ENCODE measurements around the gene ARPC5. TPM values are rescaled to one million over a fixed set of nuclear protein-coding genes. Genes with fewer than 3 reads are reported as not detected.

Gene ARPC5
- total RNA-seq, 3 donors from 2014 or later (not counting 1 experiment from before 2014, with no cell fraction given) = 103 to 120 (median 113) TPM

GRCh38 chr1:183611021-183611420 lies 24.6 kb downstream of the ARPC5 start:
- H3K27me3 Mint-ChIP-seq (ENCODE audit: low read depth in 2 of 2) = peaks cover 0 to 8% of the 10 kb centered on the region in 2 donors
- no peak for ATAC-seq
- H3K9me3 Mint-ChIP-seq = no peaks in the 10 kb centered on the region
- no peak overlapping the region for H3K4me3 Mint-ChIP-seq
- H3K4me1 ChIP-seq (ENCODE audit: control insufficient read depth, insufficient read depth, low read length) = no peaks in the 10 kb centered on the region
- H3K4me1 Mint-ChIP-seq = no peaks in the 10 kb centered on the region
- H3K27ac ChIP-seq (ENCODE audit: low read length) = no peak overlapping the region
- no peak overlapping the region for H3K27ac Mint-ChIP-seq
- no peak for DNase-seq
- no peaks in the 10 kb centered on the region for H3K36me3 Mint-ChIP-seq
- intact Hi-C loops (cut with micrococcal nuclease) = no loop called here
- no peaks in the 10 kb centered on the region for H3K27me3 ChIP-seq (ENCODE audit: control insufficient read depth, insufficient read depth, low read length)
- no CpG with 5 or more reads among the region's 2 CpGs for WGBS (ENCODE audit: insufficient coverage)
- no peaks in the 10 kb centered on the region for H3K9me3 ChIP-seq (ENCODE audit: control insufficient read depth, insufficient read depth, low read length)
- H3K4me3 ChIP-seq (ENCODE audit: low read length) = no peak overlapping the region
- H3K36me3 ChIP-seq (ENCODE audit: control insufficient read depth, insufficient read depth, low read length) = no peaks in the 10 kb centered on the region
- no peak for TF ChIP-seq CTCF (IDR thresholded peaks at IDR 0.05)

- intact Hi-C loops (cut with micrococcal nuclease) = no loop called here
- ATAC-seq = no peak
- no peak overlapping the region for H3K27ac ChIP-seq (ENCODE audit: low read length)
Measured at GRCh38 chr1:183609759-183610452, 25.7 kb downstream of the ARPC5 start.

GRCh38 chr1:183609313-183609712 lies 26.3 kb downstream of the ARPC5 start:
- DNase-seq (no peak), ATAC-seq (peak in 2 of 3 donors; percentile 34 to 66)
- Mint-ChIP-seq H3K4me3 (no peak overlapping the region), H3K36me3 (no peaks in the 10 kb centered on the region), H3K27ac (no peak overlapping the region), H3K9me3 (no peaks in the 10 kb centered on the region), H3K4me1 (peaks cover 3 to 10% of the 10 kb centered on the region in 2 donors), H3K27me3 (ENCODE audit: low read depth in 2 of 2) (peaks cover 0 to 2% of the 10 kb centered on the region in 2 donors)
- no peaks in the 10 kb centered on the region for H3K27me3 ChIP-seq (ENCODE audit: control insufficient read depth, insufficient read depth, low read length)
- WGBS (ENCODE audit: insufficient coverage) = 81% methylated on average over 5 of the region's 5 CpGs
- no peak overlapping the region for H3K4me3 ChIP-seq (ENCODE audit: low read length)
- intact Hi-C loops (cut with micrococcal nuclease) = no loop called here
- no peaks in the 10 kb centered on the region for H3K36me3 ChIP-seq (ENCODE audit: control insufficient read depth, insufficient read depth, low read length)
- H3K9me3 ChIP-seq (ENCODE audit: control insufficient read depth, insufficient read depth, low read length) = no peaks in the 10 kb centered on the region
- H3K4me1 ChIP-seq (ENCODE audit: control insufficient read depth, insufficient read depth, low read length) = peaks cover 8% of the 10 kb centered on the region
- no peak for TF ChIP-seq CTCF (IDR thresholded peaks at IDR 0.05)
- no peak overlapping the region for H3K27ac ChIP-seq (ENCODE audit: low read length)

More at GRCh38 chr1:183609759-183610452, 25.7 kb downstream of the ARPC5 start:
- no peak overlapping the region for H3K27ac Mint-ChIP-seq
- no peaks in the 10 kb centered on the region for H3K9me3 Mint-ChIP-seq
- peaks cover 0 to 4% of the 10 kb centered on the region in 2 donors for H3K4me1 Mint-ChIP-seq
- no peaks in the 10 kb centered on the region for H3K36me3 Mint-ChIP-seq
- TF ChIP-seq CTCF (IDR thresholded peaks at IDR 0.05) = no peak
- H3K4me3 Mint-ChIP-seq = no peak overlapping the region
- DNase-seq = no peak
- no peak overlapping the region for H3K4me3 ChIP-seq (ENCODE audit: low read length)
- WGBS (ENCODE audit: insufficient coverage) = 85% methylated on average over 3 of the region's 3 CpGs
- no peaks in the 10 kb centered on the region for H3K36me3 ChIP-seq (ENCODE audit: control insufficient read depth, insufficient read depth, low read length)
- H3K27me3 Mint-ChIP-seq (ENCODE audit: low read depth in 2 of 2) = peaks cover 0 to 7% of the 10 kb centered on the region in 2 donors
- H3K4me1 ChIP-seq (ENCODE audit: control insufficient read depth, insufficient read depth, low read length) = peaks cover 2% of the 10 kb centered on the region
- no peaks in the 10 kb centered on the region for H3K27me3 ChIP-seq (ENCODE audit: control insufficient read depth, insufficient read depth, low read length)
- H3K9me3 ChIP-seq (ENCODE audit: control insufficient read depth, insufficient read depth, low read length) = no peaks in the 10 kb centered on the region

Measured in natural killer cell (primary cell).